ENCODE data around the gene USP53. TPM values are rescaled to one million over a fixed set of nuclear protein-coding genes. Genes with fewer than 3 reads are reported as not detected.
"Not testable (repeated sequence)": the region's sequence is repeated elsewhere in the genome, so short reads cannot be mapped to it uniquely, and the experiment has no call there.

Gene USP53
- total RNA-seq, 1 experiment from 2014 or later, result 12.6 TPM

GRCh38 chr4:119337010-119337409, 124.5 kb downstream of the USP53 start:
- DNase-seq (ENCODE audit: low read depth, low spot score), result no peak
- in situ Hi-C loops (cut with HindIII; ENCODE audit: low pct_unique_long_range_greater_than_20kb, low sequenced_read_pairs), result no loop called here

- in situ Hi-C loops (cut with HindIII; ENCODE audit: low pct_unique_long_range_greater_than_20kb, low sequenced_read_pairs); DNase-seq (ENCODE audit: low read depth, low spot score): not testable (repeated sequence)
Measured at GRCh38 chr4:119339895-119340294, 127.4 kb downstream of the USP53 start.

- DNase-seq (ENCODE audit: low read depth, low spot score); in situ Hi-C loops (cut with HindIII; ENCODE audit: low pct_unique_long_range_greater_than_20kb, low sequenced_read_pairs): not testable (repeated sequence)
Measured at GRCh38 chr4:119343293-119343692, 130.8 kb downstream of the USP53 start.

Other genes starting within 250 kb of the USP53 start
- gene MYOZ2, start 76.9 kb upstream of the USP53 start, total RNA-seq (2014; rRNA removed; shearing (Covaris generic)), result 0.24 TPM in 1 of 2 replicates, not detected in the other
- gene FABP2, start 109.4 kb downstream of the USP53 start, total RNA-seq (2014; rRNA removed; shearing (Covaris generic)), result not detected in 2 replicates

Data from SK-MEL-5 (cell line).